ENCODE measurements around the gene NGEF. TPM values are rescaled to one million over a fixed set of nuclear protein-coding genes. Genes with fewer than 3 reads are reported as not detected.

NGEF gene
- total and polyA plus RNA-seq, 4 donors: 10.6 to 22.6 (median 10.8) TPM

- TF ChIP-seq CTCF (IDR thresholded peaks at IDR 0.05; ENCODE audit: low read depth, low read length, missing input control): no peak
- no peak for TF ChIP-seq HNF4G (IDR thresholded peaks at IDR 0.05)
- no peak for TF ChIP-seq JUND (IDR thresholded peaks at IDR 0.05)
- no peak for TF ChIP-seq MAX (IDR thresholded peaks at IDR 0.05)
- TF ChIP-seq YY1 (IDR thresholded peaks at IDR 0.05): no peak
- no peak for TF ChIP-seq RXRA (IDR thresholded peaks at IDR 0.05)
Observed at GRCh38 chr2:232884549-232885263, 128.3 kb downstream of the NGEF start (continued).

- Histone ChIP-seq H3K4me3 (ENCODE audit: low read depth in 1 of 3, low read length in 3 of 3) (no peak overlapping the region), H3K36me3 (ENCODE audit: control insufficient read depth in 4 of 4, insufficient read depth in 3 of 4, low read depth in 1 of 4, low read length in 3 of 4) (peaks cover 4 to 43% (median 17%) of the 10 kb centered on the region in 4 donors), H3K27ac (ENCODE audit: low read depth in 1 of 2, low read length in 2 of 2) (no peak overlapping the region), H3K4me1 (ENCODE audit: control insufficient read depth in 4 of 4, insufficient read depth in 4 of 4, low read length in 3 of 4) (peaks cover 0 to 9% (median under 1%) of the 10 kb centered on the region in 4 donors), H3K9ac (ENCODE audit: low read depth in 1 of 2, low read length in 2 of 2) (no peak overlapping the region), H3K9me3 (ENCODE audit: control insufficient read depth in 4 of 4, low read length in 3 of 4) (no peaks in the 10 kb centered on the region), H3K27me3 (ENCODE audit: control insufficient read depth in 4 of 4, insufficient read depth in 4 of 4, low read length in 3 of 4) (no peaks in the 10 kb centered on the region)
- WGBS: 90% methylated on average over 11 of the region's 11 CpGs
- DNase-seq (ENCODE audit: low spot score): no peak
- no peak for TF ChIP-seq ATF3 (IDR thresholded peaks at IDR 0.05)
Observed at GRCh38 chr2:232884001-232884421, 129.0 kb downstream of the NGEF start.

- peaks cover 4 to 44% (median 17%) of the 10 kb centered on the region in 4 donors for H3K36me3 ChIP-seq (ENCODE audit: control insufficient read depth in 4 of 4, insufficient read depth in 3 of 4, low read depth in 1 of 4, low read length in 3 of 4)
- TF ChIP-seq NR2F2 (IDR thresholded peaks at IDR 0.05): no peak
- TF ChIP-seq CTCF (IDR thresholded peaks at IDR 0.05; ENCODE audit: low read depth, low read length, missing input control): no peak
- no peak for TF ChIP-seq ATF3 (IDR thresholded peaks at IDR 0.05)
- no peak for TF ChIP-seq SP1 (IDR thresholded peaks at IDR 0.05)
- no peak for TF ChIP-seq RXRA (IDR thresholded peaks at IDR 0.05)
- no peak for TF ChIP-seq GABPA (IDR thresholded peaks at IDR 0.05 in 1 of 2, conservative IDR thresholded peaks at IDR 0.05 in 1 of 2)
- TF ChIP-seq TAF1 (conservative IDR thresholded peaks at IDR 0.05): no peak
- no peak for TF ChIP-seq MAX (IDR thresholded peaks at IDR 0.05)
- no peak for TF ChIP-seq FOXA1 (IDR thresholded peaks at IDR 0.05)
- TF ChIP-seq HNF4G (IDR thresholded peaks at IDR 0.05): no peak
- no peak for TF ChIP-seq REST (IDR thresholded peaks at IDR 0.05)
- H3K27ac ChIP-seq (ENCODE audit: low read depth in 1 of 2, low read length in 2 of 2): no peak overlapping the region
- peaks cover 0 to 12% (median 3%) of the 10 kb centered on the region in 4 donors for H3K4me1 ChIP-seq (ENCODE audit: control insufficient read depth in 4 of 4, insufficient read depth in 4 of 4, low read length in 3 of 4)
- no peak overlapping the region for H3K4me3 ChIP-seq (ENCODE audit: low read depth in 1 of 3, low read length in 3 of 3)
- no peaks in the 10 kb centered on the region for H3K27me3 ChIP-seq (ENCODE audit: control insufficient read depth in 4 of 4, insufficient read depth in 4 of 4, low read length in 3 of 4)
- DNase-seq (ENCODE audit: low spot score): no peak
- H3K9ac ChIP-seq (ENCODE audit: low read depth in 1 of 2, low read length in 2 of 2): no peak overlapping the region
- no peaks in the 10 kb centered on the region for H3K9me3 ChIP-seq (ENCODE audit: control insufficient read depth in 4 of 4, low read length in 3 of 4)
- 95% methylated on average over 29 of the region's 29 CpGs for WGBS
Observed at GRCh38 chr2:232883116-232883721, 129.8 kb downstream of the NGEF start.
